ENCODE results near the gene CYB5R2. TPM values are rescaled to one million over a fixed set of nuclear protein-coding genes. Genes with fewer than 3 reads are reported as not detected.

CYB5R2 gene
- total RNA-seq, 1 donor from 2014 or later = 3.8 TPM

GRCh38 chr11:7683571-7683970 lies 10.3 kb upstream of the CYB5R2 start:
- peaks cover 8% of the 10 kb centered on the region for H3K27me3 Mint-ChIP-seq (ENCODE audit: low read depth)
- H3K4me3 Mint-ChIP-seq (ENCODE audit: low read depth) = no peak overlapping the region
- no peaks in the 10 kb centered on the region for H3K9me3 Mint-ChIP-seq
- no peak overlapping the region for H3K27ac Mint-ChIP-seq
- DNase-seq (ENCODE audit: low spot score) = no peak
- H3K4me1 Mint-ChIP-seq (ENCODE audit: low read depth) = no peaks in the 10 kb centered on the region
- H3K36me3 Mint-ChIP-seq (ENCODE audit: low read depth) = no peaks in the 10 kb centered on the region
- intact Hi-C loops (cut with micrococcal nuclease) = no loop called here

GRCh38 chr11:7677796-7678201 lies 4.5 kb upstream of the CYB5R2 start:
- Mint-ChIP-seq H3K27me3 (ENCODE audit: low read depth) (peaks cover 41% of the 10 kb centered on the region), H3K27ac (no peak overlapping the region), H3K4me1 (ENCODE audit: low read depth) (no peaks in the 10 kb centered on the region), H3K36me3 (ENCODE audit: low read depth) (no peaks in the 10 kb centered on the region), H3K9me3 (no peaks in the 10 kb centered on the region), H3K4me3 (ENCODE audit: low read depth) (no peak overlapping the region)
- DNase-seq (ENCODE audit: low spot score) = no peak
- intact Hi-C loops (cut with micrococcal nuclease) = no loop called here

GRCh38 chr11:7677071-7677470 lies 3.8 kb upstream of the CYB5R2 start:
- intact Hi-C loops (cut with micrococcal nuclease) = no loop called here
- H3K36me3 Mint-ChIP-seq (ENCODE audit: low read depth) = no peaks in the 10 kb centered on the region

GRCh38 chr11:7675631-7676030 lies 2.3 kb upstream of the CYB5R2 start:
- no peak for DNase-seq (ENCODE audit: low spot score)
- Mint-ChIP-seq H3K27me3 (ENCODE audit: low read depth) (peaks cover 42% of the 10 kb centered on the region), H3K36me3 (ENCODE audit: low read depth) (no peaks in the 10 kb centered on the region), H3K4me3 (ENCODE audit: low read depth) (no peak overlapping the region), H3K4me1 (ENCODE audit: low read depth) (peaks cover 5% of the 10 kb centered on the region), H3K9me3 (no peaks in the 10 kb centered on the region), H3K27ac (no peak overlapping the region)
- intact Hi-C loops (cut with micrococcal nuclease) = no loop called here

More at GRCh38 chr11:7677071-7677470, 3.8 kb upstream of the CYB5R2 start:
- no peak for DNase-seq (ENCODE audit: low spot score)
- Mint-ChIP-seq H3K9me3 (no peaks in the 10 kb centered on the region), H3K27ac (no peak overlapping the region), H3K4me1 (ENCODE audit: low read depth) (no peaks in the 10 kb centered on the region), H3K27me3 (ENCODE audit: low read depth) (peaks cover 48% of the 10 kb centered on the region), H3K4me3 (ENCODE audit: low read depth) (no peak overlapping the region)

GRCh38 chr11:7673724-7674434 lies 579 bp upstream of the CYB5R2 start:
- intact Hi-C loops (cut with micrococcal nuclease) = no loop called here
- no peak overlapping the region for H3K27ac Mint-ChIP-seq
- peaks cover 5% of the 10 kb centered on the region for H3K4me1 Mint-ChIP-seq (ENCODE audit: low read depth)
- no peaks in the 10 kb centered on the region for H3K9me3 Mint-ChIP-seq
- no peaks in the 10 kb centered on the region for H3K36me3 Mint-ChIP-seq (ENCODE audit: low read depth)
- peak overlapping the region; percentile 51 for H3K4me3 Mint-ChIP-seq (ENCODE audit: low read depth)
- H3K27me3 Mint-ChIP-seq (ENCODE audit: low read depth) = peaks cover 42% of the 10 kb centered on the region
- no peak for DNase-seq (ENCODE audit: low spot score)

- H3K4me3 Mint-ChIP-seq (ENCODE audit: low read depth) = peak overlapping the region; percentile 11
- intact Hi-C loops (cut with micrococcal nuclease) = no loop called here
- H3K9me3 Mint-ChIP-seq = no peaks in the 10 kb centered on the region
- no peak overlapping the region for H3K27ac Mint-ChIP-seq
- peaks cover 41% of the 10 kb centered on the region for H3K27me3 Mint-ChIP-seq (ENCODE audit: low read depth)
- DNase-seq (ENCODE audit: low spot score) = no peak
- H3K4me1 Mint-ChIP-seq (ENCODE audit: low read depth) = peaks cover 5% of the 10 kb centered on the region
- no peaks in the 10 kb centered on the region for H3K36me3 Mint-ChIP-seq (ENCODE audit: low read depth)
Measured at GRCh38 chr11:7672276-7672959, 882 bp downstream of the CYB5R2 start.

GRCh38 chr11:7671347-7672215 lies 1.7 kb downstream of the CYB5R2 start:
- peaks cover 5% of the 10 kb centered on the region for H3K4me1 Mint-ChIP-seq (ENCODE audit: low read depth)
- intact Hi-C loops (cut with micrococcal nuclease) = no loop called here
- no peaks in the 10 kb centered on the region for H3K9me3 Mint-ChIP-seq
- no peak overlapping the region for H3K4me3 Mint-ChIP-seq (ENCODE audit: low read depth)
- H3K27me3 Mint-ChIP-seq (ENCODE audit: low read depth) = peaks cover 37% of the 10 kb centered on the region
- DNase-seq (ENCODE audit: low spot score) = no peak
- H3K36me3 Mint-ChIP-seq (ENCODE audit: low read depth) = no peaks in the 10 kb centered on the region
- H3K27ac Mint-ChIP-seq = no peak overlapping the region

- intact Hi-C loops (cut with micrococcal nuclease) = no loop called here
- Mint-ChIP-seq H3K27me3 (ENCODE audit: low read depth) (peaks cover 28% of the 10 kb centered on the region), H3K4me3 (ENCODE audit: low read depth) (no peak overlapping the region), H3K36me3 (ENCODE audit: low read depth) (no peaks in the 10 kb centered on the region), H3K9me3 (no peaks in the 10 kb centered on the region), H3K27ac (no peak overlapping the region), H3K4me1 (ENCODE audit: low read depth) (peaks cover 5% of the 10 kb centered on the region)
- DNase-seq (ENCODE audit: low spot score) = no peak
Measured at GRCh38 chr11:7670641-7671040, 2.7 kb downstream of the CYB5R2 start.

- H3K27ac Mint-ChIP-seq = no peak overlapping the region
- intact Hi-C loops (cut with micrococcal nuclease) = no loop called here
- no peak for DNase-seq (ENCODE audit: low spot score)
- H3K36me3 Mint-ChIP-seq (ENCODE audit: low read depth) = no peaks in the 10 kb centered on the region
- H3K4me3 Mint-ChIP-seq (ENCODE audit: low read depth) = no peak overlapping the region
- H3K9me3 Mint-ChIP-seq = no peaks in the 10 kb centered on the region
- peaks cover 5% of the 10 kb centered on the region for H3K4me1 Mint-ChIP-seq (ENCODE audit: low read depth)
- peaks cover 11% of the 10 kb centered on the region for H3K27me3 Mint-ChIP-seq (ENCODE audit: low read depth)
Measured at GRCh38 chr11:7668911-7669310, 4.4 kb downstream of the CYB5R2 start.

GRCh38 chr11:7668464-7668863 lies 4.8 kb downstream of the CYB5R2 start:
- Mint-ChIP-seq H3K9me3 (no peaks in the 10 kb centered on the region), H3K36me3 (ENCODE audit: low read depth) (no peaks in the 10 kb centered on the region), H3K4me1 (ENCODE audit: low read depth) (peaks cover 5% of the 10 kb centered on the region), H3K4me3 (ENCODE audit: low read depth) (no peak overlapping the region), H3K27me3 (ENCODE audit: low read depth) (peaks cover 10% of the 10 kb centered on the region), H3K27ac (no peak overlapping the region)
- DNase-seq (ENCODE audit: low spot score) = no peak
- intact Hi-C loops (cut with micrococcal nuclease) = no loop called here

- intact Hi-C loops (cut with micrococcal nuclease) = no loop called here
- H3K27ac Mint-ChIP-seq = no peak overlapping the region
- peaks cover 4% of the 10 kb centered on the region for H3K27me3 Mint-ChIP-seq (ENCODE audit: low read depth)
- peaks cover 5% of the 10 kb centered on the region for H3K4me1 Mint-ChIP-seq (ENCODE audit: low read depth)
- no peak overlapping the region for H3K4me3 Mint-ChIP-seq (ENCODE audit: low read depth)
- no peaks in the 10 kb centered on the region for H3K9me3 Mint-ChIP-seq
- DNase-seq (ENCODE audit: low spot score) = no peak
- no peaks in the 10 kb centered on the region for H3K36me3 Mint-ChIP-seq (ENCODE audit: low read depth)
Measured at GRCh38 chr11:7667460-7667859, 5.8 kb downstream of the CYB5R2 start.

GRCh38 chr11:7666292-7666866 lies 6.9 kb downstream of the CYB5R2 start:
- Mint-ChIP-seq H3K4me1 (ENCODE audit: low read depth) (peaks cover 2% of the 10 kb centered on the region), H3K36me3 (ENCODE audit: low read depth) (no peaks in the 10 kb centered on the region), H3K9me3 (no peaks in the 10 kb centered on the region), H3K27me3 (ENCODE audit: low read depth) (no peaks in the 10 kb centered on the region), H3K27ac (no peak overlapping the region), H3K4me3 (ENCODE audit: low read depth) (no peak overlapping the region)
- intact Hi-C loops (cut with micrococcal nuclease) = no loop called here
- no peak for DNase-seq (ENCODE audit: low spot score)

Measured in activated T-helper 2 cell treated with anti-CD3 and anti-CD28 coated beads, Interferon-gamma antibody, Interleukin-2, Interleukin-4, amounts not matched to agents 10 μg/mL and 5 μg/mL and 100 μg/mL, durations not matched to agents 14 hours and 24 hours and 36 hours (primary cell).